Testis (tissue), 3 donors: ENCODE data around the gene FBN2. TPM values are rescaled to one million over a fixed set of nuclear protein-coding genes. Genes with fewer than 3 reads are reported as not detected.

Experiments
- DNase-seq: peaks from one replicate; pipeline ENCODE4 v3.0.0-alpha.2; 2019
- H3K27ac ChIP-seq, 2 donors: fragments of 200-600 bp; sonication (generic); one replicate each; pipeline ENCODE4 v1.5.1; 2019
- H3K27me3 ChIP-seq: fragments of 200-600 bp; sonication (generic); one replicate; pipeline ENCODE4 v1.5.1; 2019
- H3K36me3 ChIP-seq: fragments of 200-600 bp; sonication (generic); one replicate; pipeline ENCODE4 v1.5.1; 2017; ENCODE audit warnings: low read depth; ENCODE audit errors: missing control alignments
- H3K4me1 ChIP-seq: fragments of 200-600 bp; sonication (generic); one replicate; pipeline ENCODE4 v1.5.1; 2019
- H3K4me3 ChIP-seq, 2 donors: fragments of 200-600 bp; sonication (generic); one replicate each; pipeline ENCODE4 v1.5.1; 2017 to 2019
- H3K9me3 ChIP-seq: fragments of 200-600 bp; sonication (generic); one replicate; pipeline ENCODE4 v1.5.1; 2017
- POLR2A ChIP-seq: fragments of 450-650 bp; IDR thresholded peaks from one replicate; pipeline ENCODE4 v1.6.1; 2017; ENCODE audit warnings: antibody characterized with exemption, mild to moderate bottlenecking, moderate library complexity
- WGBS, 2 donors: methylation state at CpG; one replicate each; pipeline ENCODE4 v1.1.5; 2018; 5-methylcytosine and 5-hydroxymethylcytosine counted together
- intact Hi-C: fragments of 100-400 bp; cut with DNase I; formaldehyde crosslinking; loops from one replicate; pipeline ENCODE4 v1.15.1; 2023; ENCODE audit warnings: low total_unique reads
- polyA plus RNA-seq: library from polyadenylated mRNA; stranded (reverse); fragments of 350-450 nt; fragmentation: Illumina TruSeq; extraction: RNeasy Lipid Tissue Mini Kit (QIAGEN cat#74804); gene quantifications from one replicate; pipeline ENCODE4 v1.2.3, GENCODE V29; 2014; ENCODE audit warnings: low read depth, low replicate concordance; ENCODE audit not compliant: insufficient read depth
- total RNA-seq, 2 donors: library from RNA; depleted of rRNA; stranded (reverse); fragments of >200 nt; gene quantifications; one replicate each; pipeline ENCODE4 v1.2.3, GENCODE V29; 2016
- TF ChIP-seq, protein P1 (sequence below), 3 experiments: fragments of 450-650 bp in 2 of 3; fragments of 200-600 bp in 1 of 3; sonication (generic) in 1 of 3; IDR thresholded peaks; one replicate each; pipeline ENCODE4 v1.5.1; 2016 to 2019; ENCODE audit warnings: antibody characterized with exemption in 3 of 3, mild to moderate bottlenecking in 2 of 3, moderate library complexity in 1 of 3

Gene FBN2
- total and polyA plus RNA-seq, 3 donors from 2014 or later, result 13.8 to 22.4 (median 17.5) TPM

DNA sequence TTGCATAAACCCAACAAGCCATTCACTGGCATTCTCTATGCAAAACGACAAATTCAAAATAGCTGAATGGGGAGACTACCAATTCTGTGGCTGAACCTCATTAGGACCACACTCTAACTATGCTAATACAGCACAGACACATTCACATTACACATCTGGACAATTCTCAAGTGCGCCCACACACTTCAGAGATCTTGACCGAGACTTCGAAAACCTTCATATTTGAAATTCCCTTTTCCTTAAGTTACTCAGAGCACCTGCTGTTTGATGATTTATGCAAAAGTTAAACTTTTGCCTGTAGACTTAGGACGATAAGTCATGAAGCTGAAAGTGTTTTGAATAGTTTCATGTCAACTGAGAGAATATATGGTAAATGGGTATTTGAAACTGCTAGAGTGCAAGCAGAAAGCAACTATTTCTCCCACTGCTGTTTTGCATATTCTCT, 111.9 kb downstream of the FBN2 start:
- H3K4me3 ChIP-seq, result no peak overlapping the region
- H3K36me3 ChIP-seq, result no peaks in the 10 kb centered on the region
- no peak for DNase-seq
- H3K4me1 ChIP-seq, result no peaks in the 10 kb centered on the region
- no peak overlapping the region for H3K27ac ChIP-seq
- no peaks in the 10 kb centered on the region for H3K9me3 ChIP-seq
- intact Hi-C loops, result no loop called here
- 82 to 87% methylated on average over 5 of the region's 5 CpGs for WGBS, 2 donors
- H3K27me3 ChIP-seq, result no peaks in the 10 kb centered on the region
- no peak for TF ChIP-seq POLR2A
- TF ChIP-seq, protein P1, sequence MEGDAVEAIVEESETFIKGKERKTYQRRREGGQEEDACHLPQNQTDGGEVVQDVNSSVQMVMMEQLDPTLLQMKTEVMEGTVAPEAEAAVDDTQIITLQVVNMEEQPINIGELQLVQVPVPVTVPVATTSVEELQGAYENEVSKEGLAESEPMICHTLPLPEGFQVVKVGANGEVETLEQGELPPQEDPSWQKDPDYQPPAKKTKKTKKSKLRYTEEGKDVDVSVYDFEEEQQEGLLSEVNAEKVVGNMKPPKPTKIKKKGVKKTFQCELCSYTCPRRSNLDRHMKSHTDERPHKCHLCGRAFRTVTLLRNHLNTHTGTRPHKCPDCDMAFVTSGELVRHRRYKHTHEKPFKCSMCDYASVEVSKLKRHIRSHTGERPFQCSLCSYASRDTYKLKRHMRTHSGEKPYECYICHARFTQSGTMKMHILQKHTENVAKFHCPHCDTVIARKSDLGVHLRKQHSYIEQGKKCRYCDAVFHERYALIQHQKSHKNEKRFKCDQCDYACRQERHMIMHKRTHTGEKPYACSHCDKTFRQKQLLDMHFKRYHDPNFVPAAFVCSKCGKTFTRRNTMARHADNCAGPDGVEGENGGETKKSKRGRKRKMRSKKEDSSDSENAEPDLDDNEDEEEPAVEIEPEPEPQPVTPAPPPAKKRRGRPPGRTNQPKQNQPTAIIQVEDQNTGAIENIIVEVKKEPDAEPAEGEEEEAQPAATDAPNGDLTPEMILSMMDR (IDR thresholded peaks at IDR 0.05), result no peak

DNA sequence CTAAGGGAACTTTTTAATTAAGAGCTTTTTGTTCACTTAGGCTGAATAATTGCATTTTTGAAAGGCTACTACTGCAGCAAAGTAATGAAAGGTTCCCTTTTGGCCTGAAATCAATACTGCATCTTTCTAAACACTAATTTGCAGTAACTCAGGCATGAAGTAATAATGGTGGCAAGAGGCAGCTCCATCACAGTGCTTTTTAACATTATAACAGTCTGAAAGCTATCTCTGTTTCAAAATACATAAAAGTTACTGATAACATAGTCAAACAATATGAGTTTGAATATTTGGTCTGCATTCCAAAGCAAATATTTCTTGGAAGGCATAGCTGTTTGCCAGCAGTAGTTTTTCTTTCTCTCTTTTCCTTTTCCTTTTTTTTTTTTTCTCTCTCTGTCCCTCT, 113.4 kb downstream of the FBN2 start:
- no peaks in the 10 kb centered on the region for H3K4me1 ChIP-seq
- DNase-seq, result no peak
- intact Hi-C loops, result no loop called here

DNA sequence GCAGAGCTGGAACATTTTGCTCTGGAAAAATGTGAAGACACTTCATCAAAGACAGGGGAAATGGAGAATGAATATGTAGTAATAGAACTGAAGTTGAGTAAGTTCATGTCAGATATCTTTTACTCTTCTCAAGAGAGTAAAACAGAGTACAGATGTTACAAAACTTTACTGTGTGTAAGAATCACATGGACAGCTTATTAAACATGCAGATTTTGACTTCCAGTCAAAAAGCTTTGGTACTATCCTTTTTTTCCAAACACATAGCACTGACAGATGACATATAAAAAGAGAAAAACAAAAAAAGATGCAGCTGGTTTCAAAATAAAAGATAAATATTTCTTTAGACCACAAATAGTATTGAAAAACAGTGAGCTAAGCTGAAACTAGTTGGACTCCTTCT, 115.4 kb downstream of the FBN2 start:
- H3K4me3 ChIP-seq, result no peak overlapping the region
- no peaks in the 10 kb centered on the region for H3K27me3 ChIP-seq
- DNase-seq, result no peak
- intact Hi-C loops, result no loop called here
- no peak for TF ChIP-seq POLR2A
- TF ChIP-seq, protein P1 (IDR thresholded peaks at IDR 0.05), result no peak
- H3K36me3 ChIP-seq, result no peaks in the 10 kb centered on the region
- H3K9me3 ChIP-seq, result no peaks in the 10 kb centered on the region
- H3K4me1 ChIP-seq, result no peaks in the 10 kb centered on the region
- no peak overlapping the region for H3K27ac ChIP-seq

More for the DNA sequence above, 113.4 kb downstream of the FBN2 start:
- Histone ChIP-seq H3K9me3 (no peaks in the 10 kb centered on the region), H3K27me3 (no peaks in the 10 kb centered on the region), H3K4me3 (no peak overlapping the region), H3K36me3 (no peaks in the 10 kb centered on the region), H3K27ac (no peak overlapping the region)
- TF ChIP-seq, protein P1 (IDR thresholded peaks at IDR 0.05), result no peak

DNA sequence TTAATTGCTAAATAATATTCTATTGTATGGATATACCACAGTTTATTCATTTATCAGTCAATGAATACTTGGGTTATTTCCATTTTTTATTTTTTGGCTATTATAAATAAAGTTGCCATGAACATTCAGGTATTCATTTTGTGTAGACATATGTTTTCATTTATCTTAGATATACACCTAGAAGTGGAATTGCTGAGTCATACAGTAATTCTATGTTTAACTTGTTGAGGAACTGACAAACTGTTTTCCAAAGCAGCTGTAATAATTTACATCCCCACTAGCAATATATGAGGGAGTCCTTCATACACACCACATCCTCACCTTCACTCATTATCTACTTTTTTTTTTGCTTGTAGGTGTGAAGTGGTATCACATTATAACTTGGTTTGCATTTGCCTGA, 123.6 kb downstream of the FBN2 start:
- Histone ChIP-seq H3K4me1 (no peaks in the 10 kb centered on the region), H3K36me3 (no peaks in the 10 kb centered on the region), H3K4me3 (no peak overlapping the region), H3K9me3 (no peaks in the 10 kb centered on the region), H3K27ac (no peak overlapping the region), H3K27me3 (no peaks in the 10 kb centered on the region)
- TF ChIP-seq POLR2A, result no peak
- TF ChIP-seq, protein P1 (IDR thresholded peaks at IDR 0.05), result no peak
- intact Hi-C loops, result no loop called here
- DNase-seq, result no peak

DNA sequence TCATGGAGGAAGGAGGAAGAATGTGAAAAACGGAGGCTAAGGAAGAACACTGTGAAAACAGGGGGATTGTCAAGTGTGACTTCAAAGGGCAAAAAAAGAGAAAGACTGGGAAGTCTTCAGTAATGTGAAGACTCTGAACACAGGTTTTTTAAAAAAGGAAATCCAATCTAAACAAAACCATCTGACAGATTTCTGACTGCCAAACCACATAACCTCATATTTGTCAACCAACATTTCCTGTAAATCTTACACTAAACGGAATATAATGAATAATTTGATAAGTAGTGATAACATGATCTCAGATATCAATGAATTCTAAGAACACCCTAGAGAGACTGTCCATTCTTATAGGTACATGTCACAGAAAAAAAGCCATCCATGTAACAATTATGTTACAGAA, 124.7 kb downstream of the FBN2 start:
- intact Hi-C loops, result no loop called here
- Histone ChIP-seq H3K4me1 (no peaks in the 10 kb centered on the region), H3K36me3 (no peaks in the 10 kb centered on the region), H3K4me3 (no peak overlapping the region), H3K9me3 (no peaks in the 10 kb centered on the region), H3K27ac (no peak overlapping the region), H3K27me3 (no peaks in the 10 kb centered on the region)
- no peak for DNase-seq
- 48 to 69% methylated on average over 2 of the region's 2 CpGs for WGBS, 2 donors
- no peak for TF ChIP-seq POLR2A
- TF ChIP-seq, protein P1 (IDR thresholded peaks at IDR 0.05), result no peak
